Pulmonary artery endothelial cell (primary cell): ENCODE results near the gene LTBP1. TPM values are rescaled to one million over a fixed set of nuclear protein-coding genes. Genes with fewer than 3 reads are reported as not detected.

ENCODE experiments used
- DNase-seq: peaks from one replicate; pipeline ENCODE4 v3.0.0-alpha.2; 2011; ENCODE audit warnings: low read depth, low spot score
- total RNA-seq: library from RNA; depleted of rRNA; stranded (reverse); fragments of >200 nt; gene quantifications from 2 replicates; pipeline ENCODE4 v1.2.3, GENCODE V29; 2014

Gene LTBP1
- total RNA-seq, 1 donor from 2014 or later: 109 TPM

- no peak for DNase-seq
These were observed 311.6 kb downstream of the LTBP1 start for GRCh38 chr2:33258387-33258786.

GRCh38 chr2:33262097-33262496 is 315.3 kb downstream of the LTBP1 start:
- DNase-seq: no peak

GRCh38 chr2:33264766-33265165 is 318.0 kb downstream of the LTBP1 start:
- DNase-seq: no peak

GRCh38 chr2:33265584-33266338 is 319.0 kb downstream of the LTBP1 start:
- no peak for DNase-seq

- DNase-seq: no peak
These were observed 319.7 kb downstream of the LTBP1 start for GRCh38 chr2:33266467-33266866.

- DNase-seq: no peak
These were observed 320.3 kb downstream of the LTBP1 start for GRCh38 chr2:33267043-33267442.

GRCh38 chr2:33267756-33268155 is 321.0 kb downstream of the LTBP1 start:
- no peak for DNase-seq

- no peak for DNase-seq
These were observed 321.6 kb downstream of the LTBP1 start for GRCh38 chr2:33268246-33268831.

GRCh38 chr2:33272001-33272400 is 325.2 kb downstream of the LTBP1 start:
- no peak for DNase-seq

GRCh38 chr2:33273479-33273878 is 326.7 kb downstream of the LTBP1 start:
- no peak for DNase-seq

GRCh38 chr2:33274524-33274923 is 327.8 kb downstream of the LTBP1 start:
- no peak for DNase-seq

GRCh38 chr2:33275689-33276444 is 329.1 kb downstream of the LTBP1 start:
- peak; percentile 90 for DNase-seq

- no peak for DNase-seq
These were observed 330.3 kb downstream of the LTBP1 start for GRCh38 chr2:33277002-33277426.

- no peak for DNase-seq
These were observed 331.6 kb downstream of the LTBP1 start for GRCh38 chr2:33278245-33278943.

GRCh38 chr2:33284287-33284686 is 337.5 kb downstream of the LTBP1 start:
- DNase-seq: no peak

GRCh38 chr2:33287507-33288005 is 340.8 kb downstream of the LTBP1 start:
- no peak for DNase-seq

- DNase-seq: no peak
These were observed 341.3 kb downstream of the LTBP1 start for GRCh38 chr2:33288011-33288410.

GRCh38 chr2:33289961-33290360 is 343.2 kb downstream of the LTBP1 start:
- DNase-seq: no peak

- DNase-seq: peak; percentile 96
These were observed 344.7 kb downstream of the LTBP1 start for GRCh38 chr2:33291278-33292013.

GRCh38 chr2:33292063-33292462 is 345.3 kb downstream of the LTBP1 start:
- no peak for DNase-seq
